ENCODE data around the gene MXI1.
"Not testable (repeated sequence)": the region's sequence is repeated elsewhere in the genome, so short reads cannot be mapped to it uniquely, and the experiment has no call there.

Gene MXI1

GRCh38 chr10:110324805-110325280 lies 117.4 kb downstream of the MXI1 start:
- no peak for DNase-seq

- no peak for DNase-seq
These were observed 119.1 kb downstream of the MXI1 start for GRCh38 chr10:110326351-110327032.

DNA sequence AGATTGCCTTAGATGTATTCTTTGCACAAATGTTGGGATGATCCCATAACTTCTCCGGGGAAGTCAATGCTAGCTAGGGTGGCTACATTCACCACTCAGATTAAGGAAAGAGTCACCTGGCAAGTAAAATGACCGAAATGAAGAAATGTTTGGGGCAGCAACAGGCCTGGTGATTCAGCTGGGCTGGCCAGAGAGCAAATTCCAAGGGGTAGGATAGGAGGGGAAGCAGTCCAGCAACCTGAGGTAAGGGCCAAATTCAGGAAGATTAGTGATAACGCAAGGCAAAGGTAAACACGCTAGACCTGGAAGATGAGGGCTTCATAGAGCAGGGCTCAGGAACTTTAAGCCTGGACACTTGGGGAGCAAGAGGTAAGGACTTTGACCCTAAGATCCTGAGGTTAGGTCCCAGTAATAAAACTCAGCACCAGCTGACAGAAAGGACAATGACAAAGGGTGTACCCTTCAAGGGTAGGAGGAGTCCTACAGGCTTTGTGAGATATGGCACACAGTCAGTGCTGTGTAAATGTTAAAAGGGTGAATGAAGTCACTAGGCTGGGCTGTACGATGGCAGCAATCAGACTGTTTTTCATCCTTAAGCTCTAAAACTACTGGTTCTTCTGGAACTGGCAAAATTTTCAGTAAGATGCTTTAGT lies 120.0 kb downstream of the MXI1 start:
- DNase-seq: no peak

DNA sequence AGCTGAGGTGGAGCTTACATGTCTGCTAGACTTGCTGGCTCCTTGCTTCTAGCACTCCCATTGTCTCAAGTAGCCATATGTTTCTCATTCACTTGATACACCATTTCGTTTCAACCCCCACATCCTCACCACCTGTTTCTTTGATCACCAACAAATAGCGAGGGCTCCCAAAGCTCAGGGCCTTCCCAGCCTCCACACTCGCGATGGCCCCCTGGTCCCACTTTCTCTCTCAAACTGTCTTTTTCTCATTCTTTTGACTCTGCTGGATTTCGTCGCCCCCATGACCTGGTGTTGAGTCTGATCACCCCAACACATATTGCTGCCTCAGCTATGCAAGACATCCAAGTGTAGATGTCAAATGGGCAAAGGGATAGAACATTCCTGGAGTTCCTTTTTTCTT lies 123.3 kb downstream of the MXI1 start:
- no peak for DNase-seq

DNA sequence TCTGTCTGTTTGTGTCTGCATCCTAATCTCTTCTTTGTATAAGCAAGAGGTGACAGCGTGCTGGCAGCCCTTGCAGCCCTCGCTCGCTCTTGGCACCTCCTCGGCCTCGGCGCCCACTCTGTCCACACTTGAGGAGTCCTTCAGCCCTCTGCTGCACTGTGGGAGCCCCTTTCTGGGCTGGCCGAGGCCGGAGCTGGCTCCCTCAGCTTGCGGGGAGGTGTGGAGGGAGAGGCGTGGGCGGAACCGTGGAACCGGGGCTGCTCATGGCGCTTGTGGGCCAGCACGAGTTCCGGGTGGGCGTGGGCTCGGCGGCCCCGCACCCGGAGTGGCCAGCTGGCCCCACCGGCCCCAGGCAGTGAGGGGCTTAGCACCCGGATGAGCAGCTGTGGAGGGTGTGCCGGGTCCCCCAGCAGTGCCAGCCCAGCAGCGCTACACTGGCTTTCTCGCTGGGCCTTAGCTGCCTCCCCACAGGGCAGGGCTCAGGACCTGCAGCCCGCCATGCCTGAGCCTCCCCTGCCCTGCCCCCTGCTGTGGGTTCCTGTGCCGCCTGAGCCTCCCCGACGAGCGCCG lies 123.9 kb downstream of the MXI1 start:
- DNase-seq: not testable (repeated sequence)

DNA sequence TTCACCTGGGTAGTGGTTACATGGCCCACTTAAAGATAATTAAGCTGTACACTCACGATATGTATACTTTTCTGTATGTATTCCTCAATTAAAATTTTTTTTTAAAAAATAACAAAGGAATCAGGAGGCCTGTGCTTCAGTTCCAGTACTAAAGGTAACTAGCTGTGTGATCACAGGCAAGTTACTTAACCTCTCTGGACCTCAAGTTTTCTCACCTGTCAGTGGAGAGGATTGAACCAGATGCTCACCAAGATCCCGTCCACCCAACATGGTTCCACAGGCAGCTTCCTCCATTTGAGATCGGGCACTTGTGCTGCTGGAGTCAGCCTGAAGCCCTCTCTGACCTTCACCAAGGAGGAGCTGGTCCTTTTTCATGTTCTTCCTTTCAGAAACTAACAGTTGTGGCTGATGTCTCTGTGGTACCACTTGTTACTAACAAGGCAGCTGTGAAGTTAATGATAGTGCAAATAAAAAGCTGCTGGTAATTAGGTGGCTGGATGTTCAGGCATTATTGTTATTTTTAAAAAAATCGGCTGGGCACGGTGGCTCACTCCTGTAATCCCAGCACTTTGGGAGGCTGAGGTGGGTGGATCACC lies 126.8 kb downstream of the MXI1 start:
- DNase-seq: no peak

DNA sequence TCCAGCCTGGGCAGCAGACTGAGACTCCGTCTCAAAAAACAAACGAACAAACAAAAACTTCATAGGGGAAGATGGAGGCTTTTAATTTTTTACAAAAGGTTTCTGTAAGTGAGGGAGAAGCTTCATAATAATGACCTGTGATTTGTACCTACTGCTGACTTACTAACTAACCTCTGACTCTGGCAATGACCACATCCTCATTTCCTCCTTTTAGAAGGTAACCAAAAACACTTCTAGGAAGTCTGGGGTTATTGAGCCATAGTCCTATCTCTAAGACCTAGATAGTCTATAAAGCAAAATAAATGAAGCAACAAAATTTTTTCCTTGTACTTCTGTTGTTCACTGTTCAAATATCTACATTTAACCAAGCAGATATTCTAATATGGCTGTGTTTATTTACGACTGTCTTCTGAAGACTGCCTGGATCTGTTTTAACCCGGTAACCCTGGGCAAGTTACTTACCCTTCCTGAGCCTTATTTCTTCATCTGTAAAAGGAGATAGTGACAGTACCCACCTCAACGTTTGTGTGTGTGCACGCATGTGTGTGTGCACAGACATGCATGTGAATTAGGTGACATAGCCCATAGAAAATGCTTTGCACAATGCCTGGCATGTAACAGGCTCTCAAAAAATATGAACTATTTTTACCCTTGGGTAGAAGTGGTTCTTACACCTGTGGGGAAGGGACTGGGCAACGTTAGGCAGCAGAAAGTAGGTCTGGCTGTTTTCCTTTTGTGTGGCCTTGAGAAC lies 128.1 kb downstream of the MXI1 start:
- DNase-seq: no peak

GRCh38 chr10:110336111-110336721 lies 128.8 kb downstream of the MXI1 start:
- DNase-seq: no peak

Measured in RPMI8226 (cell line).